Measurements from ENCODE around the gene ARID5B.
A peak's percentile ranks its signal among the peaks of the same experiment; 100 is the strongest.

The ARID5B gene

DNA sequence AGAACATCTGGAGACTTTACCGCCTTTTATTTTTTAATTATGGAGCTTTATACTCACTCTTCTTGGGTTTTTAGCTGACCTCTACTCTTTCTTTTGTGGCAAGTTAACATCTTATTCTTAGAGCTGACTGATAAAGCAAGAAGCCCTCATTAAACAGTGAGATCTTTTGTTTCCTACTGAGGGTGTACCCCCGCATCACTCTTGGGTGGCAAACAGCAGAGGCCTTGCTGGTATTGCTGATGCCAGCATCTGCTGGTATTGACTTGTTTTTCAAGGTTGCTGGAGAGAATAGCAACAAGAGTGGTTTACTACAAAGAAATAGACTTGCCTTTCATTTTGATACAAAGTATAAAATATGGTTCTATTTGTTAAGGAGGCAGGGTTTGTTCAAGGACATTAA lies 154.7 kb downstream of the ARID5B start:
- no peak for DNase-seq

DNA sequence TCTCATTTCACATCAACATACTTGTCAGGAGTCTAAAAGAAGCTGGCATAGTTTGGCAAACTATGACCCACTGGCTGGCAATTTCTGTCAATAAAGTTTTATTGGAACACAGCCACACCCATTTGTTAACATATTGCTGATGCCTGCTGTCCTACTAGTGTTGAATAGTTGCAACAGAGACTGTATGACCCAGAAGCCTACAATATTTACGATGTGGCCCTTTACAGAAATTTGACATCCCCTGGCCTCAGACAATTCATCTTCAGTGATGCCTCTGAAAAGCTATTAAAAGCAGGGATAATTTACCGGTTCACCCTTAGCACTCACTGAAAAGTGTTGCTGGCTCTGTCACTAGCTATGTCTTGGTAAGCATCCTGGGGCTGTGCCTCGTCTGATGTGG lies 155.2 kb downstream of the ARID5B start:
- no peak for DNase-seq

DNA sequence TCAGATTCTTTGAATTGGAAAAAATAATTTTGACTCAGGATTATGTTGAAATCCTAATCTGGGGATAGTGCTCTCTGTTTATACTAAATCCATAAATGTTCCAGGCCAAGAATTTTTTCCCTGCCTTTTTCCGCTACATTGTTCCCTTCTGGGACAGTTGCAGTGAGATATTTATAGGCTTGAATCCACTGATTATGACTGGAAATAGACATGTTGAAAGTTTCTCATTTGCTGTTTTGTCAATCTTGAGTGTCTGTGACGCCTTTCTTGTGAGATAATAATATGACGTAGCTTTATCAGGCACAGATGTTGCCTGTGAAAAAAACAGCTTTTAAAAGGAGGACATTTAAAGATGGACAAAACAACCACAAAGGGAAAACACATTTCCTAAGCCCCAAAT lies 155.9 kb downstream of the ARID5B start:
- DNase-seq: peak; percentile 69

DNA sequence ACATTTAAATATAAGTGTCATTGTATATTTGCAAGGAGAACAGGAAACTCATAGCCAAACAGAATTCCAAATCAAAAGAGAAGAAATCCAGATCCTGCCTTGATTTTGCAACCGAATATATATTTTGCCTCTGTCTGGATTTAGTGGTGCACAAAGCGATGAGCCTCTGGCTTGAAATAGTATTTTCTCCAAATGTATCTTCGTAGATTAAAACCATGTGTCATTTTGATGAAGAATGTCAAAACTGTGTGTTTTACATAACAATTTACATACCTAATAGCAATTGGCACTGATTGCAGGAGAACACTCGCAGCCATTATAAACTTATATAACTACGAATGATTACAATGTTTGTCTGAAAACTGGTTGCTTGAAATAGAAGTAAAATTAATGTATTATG lies 156.4 kb downstream of the ARID5B start:
- DNase-seq: peak; percentile 52

DNA sequence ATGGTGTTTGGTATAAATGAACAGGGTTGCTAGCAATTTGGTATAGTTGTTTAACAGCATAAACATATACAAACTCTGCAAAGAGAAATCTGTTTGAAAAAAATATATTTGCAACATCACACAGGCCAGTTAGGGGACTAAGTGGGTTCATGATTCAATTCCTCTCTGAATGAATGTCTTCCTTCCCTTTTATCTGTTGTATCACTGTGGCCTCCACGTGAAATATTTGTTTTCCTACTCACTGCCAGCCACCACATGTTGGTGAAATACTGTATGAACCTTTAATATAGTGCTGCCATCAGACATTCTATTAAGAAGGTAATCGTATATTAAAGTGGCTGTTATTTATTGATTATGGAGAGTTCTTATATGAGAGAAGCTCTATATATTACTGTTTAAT lies 157.0 kb downstream of the ARID5B start:
- DNase-seq: no peak

DNA sequence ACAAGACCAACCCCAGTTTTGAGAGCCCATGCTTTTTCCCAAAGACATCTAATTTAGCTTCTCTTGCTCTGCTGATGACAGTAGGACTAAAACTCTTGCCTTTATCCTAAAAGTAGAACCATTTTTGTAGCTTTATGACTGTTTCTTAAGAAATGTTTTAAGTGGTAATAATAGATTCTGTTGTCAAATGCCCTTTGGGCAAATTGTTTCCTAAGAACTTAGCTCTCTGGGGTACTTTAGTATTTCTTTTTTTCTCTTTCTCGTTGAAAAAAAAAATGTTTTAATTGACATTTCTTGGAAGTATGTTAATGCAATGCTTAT lies 157.4 kb downstream of the ARID5B start:
- DNase-seq: no peak

DNA sequence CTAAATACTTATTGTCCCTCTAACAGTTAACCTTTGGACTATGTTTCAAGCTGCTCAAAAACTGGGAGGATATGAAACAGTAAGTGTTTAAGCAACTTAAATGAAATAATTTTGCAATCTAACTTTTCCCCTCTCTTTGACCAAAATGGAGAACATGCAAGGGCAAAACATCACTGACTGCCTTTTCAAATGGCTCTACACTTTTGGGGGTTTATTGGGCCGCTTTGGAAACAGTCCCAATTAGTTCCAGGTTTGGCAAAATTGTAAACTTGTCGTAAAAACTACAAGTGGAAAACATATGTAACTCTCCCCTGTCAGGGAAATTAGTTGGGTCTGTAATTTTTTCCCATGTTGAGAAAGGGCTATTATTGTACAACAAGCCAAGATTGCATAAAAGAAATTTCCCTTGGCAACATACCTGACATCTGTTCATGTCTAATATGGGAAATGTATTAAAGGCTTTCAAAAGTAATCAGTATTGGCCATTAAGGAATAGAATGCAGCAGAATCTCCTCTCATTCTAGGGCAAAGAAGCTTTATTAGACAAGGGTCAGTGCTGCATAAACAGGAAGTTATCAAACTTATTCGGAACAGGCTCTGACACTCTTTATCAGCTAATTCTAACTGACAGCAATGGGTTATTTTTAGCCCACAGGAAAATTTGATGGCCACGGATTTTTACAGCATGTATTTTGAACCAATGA lies 157.9 kb downstream of the ARID5B start:
- peak; percentile 61 for DNase-seq

DNA sequence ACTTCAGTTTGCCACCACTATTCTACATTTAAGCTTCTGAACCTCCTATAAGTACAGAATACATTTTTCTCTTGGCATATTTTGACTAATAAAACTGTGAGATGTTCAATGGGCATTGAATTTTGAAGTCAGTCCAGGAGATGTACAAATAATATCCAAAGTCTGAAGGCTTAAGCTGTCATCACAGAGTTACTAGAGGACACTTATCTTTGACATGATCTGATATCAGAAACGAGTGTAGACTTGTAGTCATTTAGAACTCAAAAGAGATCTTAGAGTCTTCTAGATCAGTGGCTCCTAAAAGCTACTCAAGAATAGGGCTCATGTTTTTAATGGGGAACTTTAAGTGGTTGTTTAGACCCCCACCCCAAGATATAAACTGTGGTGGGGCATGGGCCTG lies 160.5 kb downstream of the ARID5B start:
- no peak for DNase-seq

DNA sequence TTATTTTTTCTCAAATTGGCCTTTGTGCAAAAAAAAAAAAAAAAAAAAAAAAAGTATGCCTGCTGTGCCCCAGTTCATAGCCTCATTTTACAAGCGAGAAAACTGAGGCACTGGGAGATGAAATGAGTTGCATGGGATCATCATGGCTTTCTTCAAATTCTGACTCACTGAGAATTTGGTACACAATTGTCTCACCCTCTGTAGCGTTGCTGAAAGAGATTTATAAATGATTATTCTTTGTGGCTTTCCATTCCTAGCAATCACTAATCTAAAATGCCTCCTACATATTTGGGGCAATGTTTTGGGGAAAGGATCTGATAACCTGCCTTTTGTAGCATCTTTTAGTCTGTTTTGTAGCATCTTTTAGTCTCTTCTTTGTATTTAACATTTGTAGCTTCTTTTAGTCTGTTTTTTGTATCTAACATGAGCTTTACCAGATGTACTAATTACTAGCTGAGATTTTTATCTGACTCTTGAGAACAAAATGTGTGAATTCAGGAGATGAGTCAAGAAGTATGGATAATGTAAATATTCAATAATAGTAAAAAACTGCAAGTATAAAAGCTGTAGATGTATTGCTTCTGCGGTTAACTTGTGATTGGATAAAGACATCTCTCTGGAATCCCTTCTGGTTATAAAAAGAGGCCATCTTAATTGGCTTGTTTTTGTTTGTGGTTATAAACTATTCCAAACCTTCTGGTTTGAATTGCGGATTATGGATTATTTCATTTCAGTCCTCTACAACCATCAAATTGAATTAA lies 161.4 kb downstream of the ARID5B start:
- no peak for DNase-seq

DNA sequence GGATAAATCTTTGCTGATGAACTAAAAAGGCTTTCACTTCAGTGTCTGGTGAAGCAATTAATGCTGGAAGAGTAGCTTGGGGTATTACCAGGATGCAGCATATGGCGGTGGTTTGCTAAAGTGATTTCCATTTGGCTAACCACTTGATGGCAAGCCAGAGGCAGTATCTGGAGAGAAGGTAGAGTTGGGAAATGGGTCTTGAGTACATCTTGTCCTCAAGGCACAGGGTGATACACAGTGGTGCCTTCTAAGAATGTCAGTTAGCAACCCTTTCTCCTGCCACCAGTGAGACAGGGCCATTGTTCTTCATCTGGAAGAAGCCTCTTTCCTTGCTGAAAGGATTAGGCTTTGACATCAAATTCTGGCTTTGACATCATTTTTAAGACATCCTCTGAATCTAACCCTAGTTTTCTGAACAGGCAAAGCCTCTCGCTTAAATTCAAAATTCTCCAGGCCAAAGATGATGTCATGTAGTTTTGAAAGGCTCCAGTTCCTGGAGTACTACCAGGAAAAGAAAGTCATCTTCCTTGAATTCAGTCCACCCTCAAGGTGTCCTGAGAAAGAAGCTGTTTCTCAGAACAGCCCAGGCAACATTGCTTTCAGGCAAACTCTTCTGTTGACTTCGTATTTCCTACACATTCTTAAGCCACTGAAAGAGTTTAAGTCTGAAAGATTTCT lies 162.4 kb downstream of the ARID5B start:
- DNase-seq: no peak

DNA sequence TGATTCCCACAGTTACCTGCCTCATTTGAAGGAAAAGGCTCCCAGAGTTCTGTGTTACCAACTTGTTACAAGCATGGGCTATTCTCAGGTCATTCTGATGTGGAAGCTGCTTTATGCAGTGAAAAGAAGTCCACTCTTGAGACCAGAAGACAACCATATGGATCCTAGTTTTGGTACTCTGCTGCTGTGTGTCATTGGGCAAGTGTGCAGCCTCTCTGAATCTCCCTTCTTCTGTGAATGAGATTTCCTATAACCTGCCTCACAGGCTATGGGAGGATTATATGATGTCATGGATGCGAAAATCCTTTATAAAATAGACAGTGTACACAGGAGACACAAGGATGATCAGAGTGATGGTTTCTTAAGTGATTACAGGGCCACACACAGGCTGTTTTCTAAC lies 166.1 kb downstream of the ARID5B start:
- DNase-seq: no peak

DNA sequence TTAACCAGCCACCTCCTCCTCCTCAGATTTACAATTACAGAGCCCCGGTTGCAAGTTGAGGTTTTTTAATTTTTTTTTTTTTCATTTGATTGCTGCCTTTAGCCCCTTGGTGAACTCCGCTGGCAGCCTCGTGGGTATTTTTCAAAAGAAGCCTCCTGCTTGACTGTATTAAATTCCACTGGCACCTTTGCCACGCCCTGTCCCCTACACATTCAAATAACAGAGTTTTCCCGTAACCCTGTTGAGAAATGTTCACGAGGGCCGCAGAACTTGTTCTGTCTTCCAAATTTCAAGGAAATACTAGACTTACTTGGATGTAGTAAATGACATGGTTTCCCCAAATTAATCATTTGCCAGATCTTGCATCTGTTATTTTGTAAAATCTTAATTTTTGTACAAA lies 167.0 kb downstream of the ARID5B start:
- no peak for DNase-seq

DNA sequence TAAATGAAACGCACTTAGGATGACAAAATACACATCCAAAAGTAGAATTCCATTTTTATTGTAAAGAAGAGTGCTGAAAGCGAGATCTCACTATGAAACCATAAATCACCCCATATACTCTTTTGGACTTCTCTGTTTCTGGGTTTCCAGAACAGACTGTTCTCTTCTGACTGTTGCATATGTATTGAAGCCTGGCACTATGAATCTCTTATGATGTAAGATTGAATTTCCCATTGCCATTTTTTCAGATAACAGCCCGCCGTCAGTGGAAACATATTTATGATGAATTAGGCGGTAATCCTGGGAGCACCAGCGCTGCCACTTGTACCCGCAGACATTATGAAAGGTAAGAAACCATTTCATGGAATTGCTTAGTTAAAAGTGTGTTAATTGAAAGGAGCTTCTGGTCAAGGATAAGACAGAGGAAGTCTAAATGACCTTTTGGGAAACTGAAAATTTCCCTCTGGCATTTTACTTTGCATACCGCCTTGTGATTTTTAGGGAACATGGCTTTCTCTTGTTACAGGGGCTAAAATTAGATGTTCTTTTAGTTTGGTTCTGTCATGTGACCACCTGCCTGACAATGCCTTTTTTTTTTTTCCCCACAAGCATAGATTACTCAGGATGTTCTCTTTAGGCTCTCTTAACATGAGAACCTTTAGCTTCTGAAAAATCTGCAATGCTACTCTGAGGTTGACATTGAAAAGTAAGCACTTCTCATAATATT lies 168.1 kb downstream of the ARID5B start:
- DNase-seq: no peak

DNA sequence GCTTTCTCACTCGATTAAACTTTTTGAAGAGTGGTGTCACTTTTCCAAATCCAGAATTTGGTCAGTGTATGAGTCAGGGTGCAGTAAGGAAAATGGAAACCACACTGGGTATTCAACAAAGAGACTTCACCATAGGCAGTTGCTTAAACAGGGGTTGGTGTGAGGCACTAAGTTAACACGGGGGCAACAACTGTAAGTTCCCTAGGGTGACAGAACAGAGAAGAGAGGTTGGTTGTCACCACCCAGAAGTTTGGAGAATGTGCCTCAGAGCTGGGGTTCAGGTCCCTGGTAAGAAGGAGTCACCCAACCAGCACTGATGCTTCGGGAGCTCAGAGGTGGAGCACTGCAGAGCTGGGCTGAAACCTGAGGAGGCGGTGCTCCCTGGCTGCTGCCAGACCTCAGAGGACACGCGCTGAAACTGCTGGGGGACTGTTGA lies 170.4 kb downstream of the ARID5B start:
- no peak for DNase-seq

DNA sequence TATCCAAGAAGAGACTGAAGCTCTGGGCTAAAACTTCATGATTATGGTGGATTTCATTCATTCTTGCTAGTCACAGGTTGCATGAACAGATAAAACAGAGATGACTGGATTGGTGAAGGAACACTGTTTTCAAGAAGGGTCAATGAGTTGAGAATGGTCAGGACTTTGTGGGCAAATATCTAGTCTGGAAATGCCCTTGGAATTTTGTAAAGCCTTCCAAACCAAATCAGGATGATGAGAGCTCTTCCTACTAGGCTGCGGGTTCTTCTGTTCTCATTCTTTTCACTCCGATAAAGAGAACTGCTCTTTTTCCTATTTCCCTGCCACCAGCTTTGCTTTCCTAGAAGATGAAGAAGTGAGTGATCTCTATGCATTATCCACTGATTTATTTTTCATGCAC lies 171.4 kb downstream of the ARID5B start:
- DNase-seq: no peak

DNA sequence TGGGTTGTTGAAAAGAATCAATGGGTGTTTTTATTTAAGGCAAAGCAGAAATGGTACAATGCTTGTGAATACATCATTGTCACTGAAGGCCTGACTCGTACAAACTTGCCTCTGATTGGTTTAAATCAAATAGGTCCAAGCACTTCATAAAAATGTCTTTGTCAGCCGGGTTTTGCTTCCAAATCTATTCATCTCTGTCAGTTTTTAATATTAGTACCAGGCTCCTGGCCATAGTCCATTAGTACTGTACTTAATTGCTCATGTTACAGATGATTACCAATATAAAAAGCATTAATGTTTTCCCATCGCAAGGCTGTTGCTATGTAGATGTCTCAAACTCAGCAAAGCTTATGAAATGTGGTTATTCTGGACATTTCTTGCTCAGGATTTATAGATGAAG lies 171.9 kb downstream of the ARID5B start:
- no peak for DNase-seq

DNA sequence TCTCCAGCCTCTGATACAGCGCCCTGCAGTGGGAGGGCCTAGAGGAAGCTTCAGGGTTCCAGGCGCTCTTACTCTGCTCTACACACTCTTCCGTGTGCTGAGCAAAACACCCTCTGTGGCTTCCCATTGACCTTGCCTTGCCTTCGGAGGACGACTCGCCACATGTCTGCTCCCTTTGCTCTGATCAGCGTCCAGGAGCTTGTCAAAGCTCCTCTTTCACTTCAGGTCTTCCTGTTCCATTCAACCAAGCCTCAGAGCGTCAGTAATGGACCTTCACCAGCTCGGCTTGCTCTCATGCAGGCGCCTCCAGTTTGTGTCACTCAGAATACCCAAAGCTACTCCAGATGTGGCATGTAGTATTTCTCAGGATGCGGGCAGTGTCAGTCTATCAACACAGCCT lies 173.9 kb downstream of the ARID5B start:
- no peak for DNase-seq

DNA sequence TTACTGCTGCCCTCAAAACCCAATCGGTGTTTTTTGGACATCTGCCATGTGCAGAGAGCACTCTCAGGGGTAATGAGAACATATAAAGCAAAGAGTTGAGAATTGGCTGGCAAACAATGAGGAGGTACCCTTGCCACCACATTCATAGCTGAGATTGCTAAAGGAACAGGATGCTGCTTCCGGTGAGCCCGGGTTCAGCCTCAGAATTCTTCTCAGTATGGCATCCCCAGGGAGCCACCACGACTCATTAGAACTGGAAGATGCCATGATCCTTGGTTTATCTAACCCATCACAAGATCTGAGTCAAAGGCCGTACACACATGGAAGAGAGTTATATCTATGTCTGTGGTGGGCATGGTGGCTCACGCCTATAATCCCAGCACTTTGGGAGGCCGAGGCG lies 174.4 kb downstream of the ARID5B start:
- no peak for DNase-seq

DNA sequence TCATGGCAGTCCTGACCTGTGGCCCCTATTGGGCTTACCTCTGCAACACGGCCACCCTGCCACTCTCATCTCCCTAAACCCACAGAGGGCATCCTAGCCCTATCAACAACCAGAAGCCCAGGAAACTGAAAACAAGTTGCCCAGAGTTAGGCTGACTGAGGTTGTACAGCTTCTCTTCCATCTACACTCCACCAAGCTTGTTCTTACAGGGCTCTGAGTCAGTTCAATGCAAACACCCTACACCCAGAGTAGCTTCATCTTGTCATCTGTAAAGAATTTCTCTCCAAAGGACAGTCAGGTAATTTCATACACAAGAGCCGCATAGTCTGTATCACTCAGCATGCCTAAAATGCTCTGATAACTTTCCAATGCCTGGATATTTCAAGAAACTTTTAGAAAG lies 175.4 kb downstream of the ARID5B start:
- DNase-seq: no peak

DNA sequence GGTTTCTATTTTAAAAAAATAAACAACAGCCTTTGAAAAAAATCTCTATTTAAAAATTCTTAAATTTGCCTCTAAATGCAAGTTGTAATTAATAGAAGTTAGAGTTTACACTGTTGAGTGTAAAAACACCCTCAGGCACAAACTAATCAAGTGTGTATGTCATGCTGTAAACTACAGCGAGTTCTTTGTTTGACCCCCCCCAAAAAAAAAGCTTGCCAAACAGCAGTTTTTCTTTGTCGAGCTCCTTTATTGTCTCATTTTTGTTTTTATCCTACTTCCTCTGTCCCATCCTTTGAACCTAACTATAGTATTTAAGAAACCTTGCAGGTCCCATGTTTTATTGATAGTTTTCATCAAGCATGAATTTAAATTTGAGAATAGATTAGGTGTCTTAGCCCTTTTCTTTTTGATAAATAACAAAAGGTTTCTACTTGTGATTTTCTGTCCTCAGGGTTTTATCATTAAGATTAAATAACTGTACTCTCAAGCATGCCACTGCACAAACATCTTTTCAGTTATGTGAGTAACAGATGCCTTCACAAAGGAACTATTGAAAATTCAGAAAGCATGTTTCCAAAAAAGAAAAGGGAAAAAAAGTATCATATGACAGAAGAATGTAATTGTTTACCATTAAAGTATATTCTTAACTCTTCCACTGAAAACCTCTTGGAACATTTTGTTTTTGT lies 176.0 kb downstream of the ARID5B start:
- DNase-seq: no peak

DNA sequence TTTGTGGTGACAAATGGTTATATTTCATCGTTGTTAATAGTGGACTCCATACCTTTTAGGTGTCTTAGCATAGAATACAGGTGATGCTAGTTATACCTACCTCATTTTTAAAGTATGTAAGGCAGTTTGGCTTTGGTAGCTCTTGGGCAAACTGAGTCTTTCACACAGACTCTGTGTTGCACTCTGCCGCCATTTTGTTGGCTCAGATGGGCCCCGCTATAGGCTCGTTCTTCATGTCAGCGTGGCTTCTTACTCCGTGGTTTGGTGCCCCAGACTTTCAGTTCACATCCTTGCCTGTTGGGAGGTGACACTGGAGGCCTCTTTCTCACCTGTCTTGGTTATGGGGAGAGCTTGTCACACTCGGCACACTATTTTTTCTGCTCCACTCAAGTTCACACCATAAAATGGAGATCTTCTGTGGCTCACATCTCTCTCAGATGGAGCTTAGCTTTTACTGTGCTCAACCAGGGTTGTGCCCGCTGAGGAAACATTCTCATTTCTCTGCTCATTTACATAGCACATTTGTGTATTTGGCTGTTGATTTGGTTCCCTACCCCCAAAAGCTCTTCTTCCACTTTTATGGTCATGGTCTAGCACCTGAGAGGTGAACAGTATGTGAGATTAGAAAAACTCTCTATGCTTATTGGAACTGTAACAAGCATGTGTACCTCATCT lies 178.5 kb downstream of the ARID5B start:
- DNase-seq: no peak

DNA sequence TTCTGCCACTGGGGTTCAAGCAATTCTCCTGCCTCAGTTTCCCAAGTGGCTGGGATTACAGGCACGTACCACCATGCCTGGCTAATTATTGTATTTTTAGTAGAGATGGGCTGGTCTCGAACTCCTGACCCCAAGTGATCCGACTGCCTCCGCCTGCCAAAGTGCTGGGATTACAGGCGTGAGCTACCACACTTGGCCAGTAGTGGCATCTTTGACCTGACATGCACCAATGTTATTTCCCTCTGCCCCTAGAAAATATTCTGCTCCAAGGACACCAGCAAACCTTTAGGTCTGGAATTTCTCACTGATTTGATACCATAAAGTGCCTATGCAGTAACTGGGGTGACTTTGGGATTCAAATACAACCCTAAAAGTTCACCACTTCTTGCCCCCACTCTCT lies 179.4 kb downstream of the ARID5B start:
- DNase-seq: no peak

Data from eye (tissue), 1 donor.